WTC11 (cell line): ENCODE data around the gene PDLIM7. TPM values are rescaled to one million over a fixed set of nuclear protein-coding genes. Genes with fewer than 3 reads are reported as not detected.

Experiments
- ATAC-seq: fragments of 200-7000 bp; cut with Tn5 transposase; 2 replicates; pipeline ENCODE4 v1.10.0; 2021; ENCODE audit warnings: mild to moderate bottlenecking, moderate library complexity
- CTCF ChIA-PET: fragments of 300-600 bp; sonication (Branson Sonifier 250); formaldehyde crosslinking; loops from one replicate; lab custom pipeline; 2021; ENCODE audit warnings: antibody characterized with exemption; lab: Charles Lee
- POLR2A ChIA-PET: fragments of 350-600 bp; sonication (Branson Sonifier 250); formaldehyde crosslinking; loops from one replicate; lab custom pipeline; 2021; ENCODE audit warnings: antibody characterized with exemption; lab: Charles Lee
- DNase-seq: peaks from one replicate; pipeline ENCODE4 v3.0.0; 2021; ENCODE audit warnings: low spot score
- H3K27ac Mint-ChIP-seq: 2 replicates; pipeline ENCODE4 v1.8.0; 2021; ENCODE audit warnings: mixed read lengths
- H3K27me3 Mint-ChIP-seq: 2 replicates; pipeline ENCODE4 v1.8.0; 2021; ENCODE audit warnings: low read depth, mild to moderate bottlenecking, moderate library complexity, mixed read lengths
- H3K36me3 Mint-ChIP-seq: 2 replicates; pipeline ENCODE4 v1.8.0; 2021; ENCODE audit warnings: mixed read lengths
- H3K4me1 Mint-ChIP-seq: 2 replicates; pipeline ENCODE4 v1.8.0; 2022; ENCODE audit warnings: mixed read lengths
- H3K4me3 Mint-ChIP-seq: 2 replicates; pipeline ENCODE4 v1.8.0; 2021; ENCODE audit warnings: mild to moderate bottlenecking, moderate library complexity, mixed read lengths
- H3K9me3 Mint-ChIP-seq: 2 replicates; pipeline ENCODE4 v1.8.0; 2021; ENCODE audit warnings: mixed read lengths
- AFF4 ChIP-seq: sonication (generic); formaldehyde crosslinking; IDR thresholded peaks from 2 replicates; pipeline ENCODE4 v1.8.1; 2023; ENCODE audit warnings: mild to moderate bottlenecking, missing genetic modification reagents, borderline replicate concordance
- EMX1 ChIP-seq: fragments of 250-450 bp; sonication (Bioruptor Pico); IDR thresholded peaks from 2 replicates; pipeline ENCODE4 v1.8.0; 2021; ENCODE audit warnings: mild to moderate bottlenecking
- ESRRA ChIP-seq: sonication (generic); formaldehyde crosslinking; IDR thresholded peaks from 2 replicates; pipeline ENCODE4 v1.8.1; 2022; ENCODE audit warnings: mild to moderate bottlenecking, missing genetic modification reagents, borderline replicate concordance
- ETV6 ChIP-seq: sonication (generic); formaldehyde crosslinking; IDR thresholded peaks from 2 replicates; pipeline ENCODE4 v1.8.1; 2022; ENCODE audit warnings: mild to moderate bottlenecking, missing genetic modification reagents
- FOXK1 ChIP-seq: sonication (generic); formaldehyde crosslinking; IDR thresholded peaks from 2 replicates; pipeline ENCODE4 v1.8.0; 2022; ENCODE audit warnings: mild to moderate bottlenecking, moderate library complexity, missing genetic modification reagents
- FOXP1 ChIP-seq: sonication (generic); formaldehyde crosslinking; IDR thresholded peaks from 2 replicates; pipeline ENCODE4 v1.8.0; 2022; ENCODE audit warnings: missing genetic modification reagents, mild to moderate bottlenecking, moderate library complexity, borderline replicate concordance
- GRHL2 ChIP-seq: fragments of 250-450 bp; sonication (Bioruptor Pico); IDR thresholded peaks from 2 replicates; pipeline ENCODE4 v1.8.0; 2022; ENCODE audit warnings: mild to moderate bottlenecking, moderate library complexity; ENCODE audit not compliant: insufficient replicate concordance, severe bottlenecking
- KAT7 ChIP-seq: sonication (generic); formaldehyde crosslinking; IDR thresholded peaks from 2 replicates; pipeline ENCODE4 v1.8.1; 2023; ENCODE audit warnings: missing genetic modification reagents, mild to moderate bottlenecking, borderline replicate concordance
- MXD4 ChIP-seq: fragments of 250-450 bp; sonication (Bioruptor Pico); IDR thresholded peaks from 2 replicates; pipeline ENCODE4 v1.8.0; 2021; ENCODE audit warnings: mild to moderate bottlenecking, moderate library complexity, borderline replicate concordance
- PRDM15 ChIP-seq: sonication (generic); formaldehyde crosslinking; IDR thresholded peaks from 2 replicates; pipeline ENCODE4 v1.8.0; 2022; ENCODE audit warnings: missing genetic modification reagents
- SMAD3 ChIP-seq: sonication (generic); formaldehyde crosslinking; IDR thresholded peaks from 2 replicates; pipeline ENCODE4 v1.8.0; 2022; ENCODE audit warnings: missing genetic modification reagents, mild to moderate bottlenecking, borderline replicate concordance
- SMAD4 ChIP-seq: sonication (generic); formaldehyde crosslinking; IDR thresholded peaks from 2 replicates; pipeline ENCODE4 v1.8.0; 2022; ENCODE audit warnings: mild to moderate bottlenecking, missing genetic modification reagents
- TP53 ChIP-seq: sonication (generic); formaldehyde crosslinking; IDR thresholded peaks from 2 replicates; pipeline ENCODE4 v1.8.1; 2023; ENCODE audit warnings: mild to moderate bottlenecking, missing genetic modification reagents
- ZNF219 ChIP-seq: sonication (generic); formaldehyde crosslinking; IDR thresholded peaks from 2 replicates; pipeline ENCODE4 v1.8.0; 2023; ENCODE audit warnings: missing genetic modification reagents, mild to moderate bottlenecking, borderline replicate concordance
- ZNF423 ChIP-seq: fragments of 250-450 bp; sonication (Bioruptor Pico); IDR thresholded peaks from 2 replicates; pipeline ENCODE4 v2.1.2; 2022; ENCODE audit warnings: mild to moderate bottlenecking, moderate library complexity
- ZNF425 ChIP-seq: fragments of 250-450 bp; sonication (Bioruptor Pico); conservative IDR thresholded peaks from 2 replicates; pipeline ENCODE4 v1.9.0; 2021; ENCODE audit warnings: mild to moderate bottlenecking
- ZNF671 ChIP-seq: fragments of 250-450 bp; sonication (Bioruptor Pico); IDR thresholded peaks from 2 replicates; pipeline ENCODE4 v1.8.0; 2021; ENCODE audit warnings: mild to moderate bottlenecking
- total RNA-seq: library from RNA; stranded (reverse); gene quantifications from 3 replicates; pipeline ENCODE4 v1.2.3, GENCODE V29; 2021

The PDLIM7 gene
- total RNA-seq, 1 experiment from 2014 or later: 142 TPM

- TF ChIP-seq PRDM15 (CRISPR knock-in tag) (no peak), ZNF425 (CRISPR knock-in tag) (no peak), SMAD4 (CRISPR knock-in tag) (no peak), KAT7 (CRISPR knock-in tag) (no peak), SMAD3 (CRISPR knock-in tag) (no peak), TP53 (CRISPR knock-in tag) (no peak)
- TF ChIP-seq, all 79 proteins: peak for 0
Measured at GRCh38 chr5:177477701-177478477, 19.5 kb downstream of the PDLIM7 start (continued).

GRCh38 chr5:177476531-177477233 is 20.7 kb downstream of the PDLIM7 start:
- ChIA-PET CTCF (interaction anchor here (0.6 to 16.7 kb wide), 10 partner anchors 17 to 107 kb away, joined by 3 to 230 read pairs (median 8); partner anchors contain the start of gene PDLIM7), POLR2A (interaction anchor here (1.5 to 5.9 kb wide), 3 partner anchors 17 to 50 kb away, joined by 3 to 43 read pairs (median 6); partner anchors contain the start of genes GRK6 and PDLIM7)
- peaks cover 33% of the 10 kb centered on the region for H3K4me1 Mint-ChIP-seq
- no peak for TF ChIP-seq ESRRA (CRISPR knock-in tag)
- TF ChIP-seq ZNF219: no peak
- no peak for TF ChIP-seq ZNF423 (CRISPR knock-in tag)
- no peak for TF ChIP-seq MXD4 (CRISPR knock-in tag)
- TF ChIP-seq GRHL2 (CRISPR knock-in tag): no peak
- TF ChIP-seq EMX1 (CRISPR knock-in tag): no peak
- no peak for TF ChIP-seq FOXK1
- no peaks in the 10 kb centered on the region for H3K27me3 Mint-ChIP-seq
- H3K4me3 Mint-ChIP-seq: no peak overlapping the region
- ATAC-seq (no peak), DNase-seq (no peak)
- no peaks in the 10 kb centered on the region for H3K36me3 Mint-ChIP-seq
- no peak overlapping the region for H3K27ac Mint-ChIP-seq
- no peaks in the 10 kb centered on the region for H3K9me3 Mint-ChIP-seq

- ChIA-PET POLR2A (interaction anchor here (1.4 to 5.9 kb wide), 3 partner anchors 13 to 22 kb away, joined by 5 to 43 read pairs (median 6); partner anchors contain the start of gene PDLIM7), CTCF (interaction anchor here (0.6 to 16.7 kb wide), 10 partner anchors 18 to 106 kb away, joined by 3 to 230 read pairs (median 10); partner anchors contain the start of gene PDLIM7)
- Mint-ChIP-seq H3K27me3 (no peaks in the 10 kb centered on the region), H3K27ac (no peak overlapping the region), H3K4me1 (peaks cover 41% of the 10 kb centered on the region), H3K36me3 (no peaks in the 10 kb centered on the region), H3K9me3 (no peaks in the 10 kb centered on the region), H3K4me3 (no peak overlapping the region)
- DNase-seq (no peak), ATAC-seq (no peak)
- no peak for TF ChIP-seq AFF4 (CRISPR knock-in tag)
- peak; percentile 37; the same call in 1 of the 2 replicates for TF ChIP-seq ZNF671 (CRISPR knock-in tag)
- no peak for TF ChIP-seq FOXK1
- TF ChIP-seq FOXP1: 0 out of 2 replicates have a peak, but pooled peaks have one; percentile 20
- TF ChIP-seq SMAD4 (CRISPR knock-in tag): no peak
- TF ChIP-seq ETV6 (CRISPR knock-in tag): no peak
Measured at GRCh38 chr5:177475563-177476427, 21.6 kb downstream of the PDLIM7 start.
